K562 (cell line): ENCODE results near the gene SHISAL2A. TPM values are rescaled to one million over a fixed set of nuclear protein-coding genes. Genes with fewer than 3 reads are reported as not detected.

Experiments
- FOXP4 ChIP-seq: sonication (generic); formaldehyde crosslinking; IDR thresholded peaks from 2 replicates; pipeline ENCODE4 v1.8.0; 2022; ENCODE audit warnings: mild to moderate bottlenecking, missing genetic modification reagents, borderline replicate concordance
- FUS ChIP-seq: fragments of 200-400 bp; formaldehyde crosslinking; optimal IDR thresholded peaks from 2 replicates; pipeline ENCODE3; 2017; ENCODE audit warnings: low read depth, low read length
- HINFP ChIP-seq: fragments of 450-650 bp; conservative IDR thresholded peaks from 2 replicates; pipeline ENCODE4 v1.6.1; 2016; ENCODE audit warnings: missing genetic modification characterization, low read depth, mild to moderate bottlenecking, control low read depth, missing compliant biosample characterization
- ILK ChIP-seq: fragments of 450-650 bp; IDR thresholded peaks from 2 replicates; pipeline ENCODE4 v1.6.1; 2016; ENCODE audit warnings: missing genetic modification characterization, low read depth, mild to moderate bottlenecking, missing compliant biosample characterization, moderate library complexity, borderline replicate concordance
- MTA3 ChIP-seq: fragments of 450-650 bp; formaldehyde crosslinking; IDR thresholded peaks from 2 replicates; pipeline ENCODE4 v1.6.1; 2017; ENCODE audit warnings: mild to moderate bottlenecking, borderline replicate concordance
- RBM22 ChIP-seq: fragments of 200-400 bp; formaldehyde crosslinking; IDR thresholded peaks from 2 replicates; pipeline ENCODE4 v1.6.1; 2018; ENCODE audit warnings: low read length, low read depth; ENCODE audit not compliant: poor library complexity, severe bottlenecking
- RUNX1 ChIP-seq: sonication (generic); IDR thresholded peaks from 2 replicates; pipeline ENCODE4 v1.6.1; 2016; ENCODE audit warnings: antibody characterized with exemption, low read depth
- SAP30 ChIP-seq: fragments of 200-600 bp; sonication (generic); IDR thresholded peaks from 2 replicates; pipeline ENCODE4 v1.6.1; 2012; ENCODE audit warnings: borderline replicate concordance, low read depth, mild to moderate bottlenecking, moderate library complexity, low read length, control low read depth, inconsistent platforms; ENCODE audit not compliant: insufficient read depth, poor library complexity, severe bottlenecking
- SIN3B ChIP-seq: fragments of 450-650 bp; IDR thresholded peaks from 2 replicates; pipeline ENCODE4 v1.6.1; 2017; ENCODE audit warnings: low read depth, mild to moderate bottlenecking, moderate library complexity
- TFAP4 ChIP-seq: sonication (generic); formaldehyde crosslinking; IDR thresholded peaks from 2 replicates; pipeline ENCODE4 v1.8.0; 2022; ENCODE audit warnings: missing genetic modification reagents, mild to moderate bottlenecking, moderate library complexity, borderline replicate concordance
- ZNF77 ChIP-seq: fragments of 250-450 bp; sonication (Bioruptor Pico); IDR thresholded peaks from 2 replicates; pipeline ENCODE4 v1.5.0; 2020
- polyA plus RNA-seq, 8 experiments: library from polyadenylated mRNA; depleted of rRNA in 4 of 8; stranded (reverse) in 5 of 8; unstranded in 3 of 8; fragments of >200 nt; fragmentation: Nextera tagmentation in 2 of 8; fragmentation: Illumina TruSeq in 1 of 8; extraction: Ambion mirVana in 2 of 8; extraction: Trizol in 1 of 8; gene quantifications; 2 replicates each; pipeline versions ENCODE4 v1.2.1 to v1.2.3, GENCODE V29; 2011 to 2014; ENCODE audit warnings: inconsistent platforms in 1 of 8, missing spikeins in 1 of 8
- total RNA-seq, 7 experiments: library from RNA; depleted of rRNA in 6 of 7; stranded (reverse); fragments of >200 nt in 6 of 7; fragmentation: Illumina TruSeq in 2 of 7; extraction: Trizol in 2 of 7; gene quantifications; 2 replicates each; pipeline versions ENCODE4 v1.2.1 to v1.2.3, GENCODE V29; 2011 to 2021; ENCODE audit warnings: low replicate concordance in 1 of 7
- TF ChIP-seq, protein P1 (sequence below): fragments of 250-450 bp; sonication (Bioruptor Pico); IDR thresholded peaks from 2 replicates; pipeline ENCODE4 v1.4.0; 2020
- TF ChIP-seq, protein P2 (sequence below): fragments of 450-650 bp; formaldehyde crosslinking; IDR thresholded peaks from 2 replicates; pipeline ENCODE4 v1.4.0; 2022; ENCODE audit warnings: missing genetic modification characterization

SHISAL2A gene
- total and polyA plus RNA-seq, 9 of the 15 experiments (the other 6 are each of a cell fraction or from before 2014, with no cell fraction given), result 0.11 TPM; not detected in 8

GRCh38 chr1:52697795-52698674, 65.1 kb downstream of the SHISAL2A start, which contains the start of gene COA7 (continued):
- TF ChIP-seq, protein P1, sequence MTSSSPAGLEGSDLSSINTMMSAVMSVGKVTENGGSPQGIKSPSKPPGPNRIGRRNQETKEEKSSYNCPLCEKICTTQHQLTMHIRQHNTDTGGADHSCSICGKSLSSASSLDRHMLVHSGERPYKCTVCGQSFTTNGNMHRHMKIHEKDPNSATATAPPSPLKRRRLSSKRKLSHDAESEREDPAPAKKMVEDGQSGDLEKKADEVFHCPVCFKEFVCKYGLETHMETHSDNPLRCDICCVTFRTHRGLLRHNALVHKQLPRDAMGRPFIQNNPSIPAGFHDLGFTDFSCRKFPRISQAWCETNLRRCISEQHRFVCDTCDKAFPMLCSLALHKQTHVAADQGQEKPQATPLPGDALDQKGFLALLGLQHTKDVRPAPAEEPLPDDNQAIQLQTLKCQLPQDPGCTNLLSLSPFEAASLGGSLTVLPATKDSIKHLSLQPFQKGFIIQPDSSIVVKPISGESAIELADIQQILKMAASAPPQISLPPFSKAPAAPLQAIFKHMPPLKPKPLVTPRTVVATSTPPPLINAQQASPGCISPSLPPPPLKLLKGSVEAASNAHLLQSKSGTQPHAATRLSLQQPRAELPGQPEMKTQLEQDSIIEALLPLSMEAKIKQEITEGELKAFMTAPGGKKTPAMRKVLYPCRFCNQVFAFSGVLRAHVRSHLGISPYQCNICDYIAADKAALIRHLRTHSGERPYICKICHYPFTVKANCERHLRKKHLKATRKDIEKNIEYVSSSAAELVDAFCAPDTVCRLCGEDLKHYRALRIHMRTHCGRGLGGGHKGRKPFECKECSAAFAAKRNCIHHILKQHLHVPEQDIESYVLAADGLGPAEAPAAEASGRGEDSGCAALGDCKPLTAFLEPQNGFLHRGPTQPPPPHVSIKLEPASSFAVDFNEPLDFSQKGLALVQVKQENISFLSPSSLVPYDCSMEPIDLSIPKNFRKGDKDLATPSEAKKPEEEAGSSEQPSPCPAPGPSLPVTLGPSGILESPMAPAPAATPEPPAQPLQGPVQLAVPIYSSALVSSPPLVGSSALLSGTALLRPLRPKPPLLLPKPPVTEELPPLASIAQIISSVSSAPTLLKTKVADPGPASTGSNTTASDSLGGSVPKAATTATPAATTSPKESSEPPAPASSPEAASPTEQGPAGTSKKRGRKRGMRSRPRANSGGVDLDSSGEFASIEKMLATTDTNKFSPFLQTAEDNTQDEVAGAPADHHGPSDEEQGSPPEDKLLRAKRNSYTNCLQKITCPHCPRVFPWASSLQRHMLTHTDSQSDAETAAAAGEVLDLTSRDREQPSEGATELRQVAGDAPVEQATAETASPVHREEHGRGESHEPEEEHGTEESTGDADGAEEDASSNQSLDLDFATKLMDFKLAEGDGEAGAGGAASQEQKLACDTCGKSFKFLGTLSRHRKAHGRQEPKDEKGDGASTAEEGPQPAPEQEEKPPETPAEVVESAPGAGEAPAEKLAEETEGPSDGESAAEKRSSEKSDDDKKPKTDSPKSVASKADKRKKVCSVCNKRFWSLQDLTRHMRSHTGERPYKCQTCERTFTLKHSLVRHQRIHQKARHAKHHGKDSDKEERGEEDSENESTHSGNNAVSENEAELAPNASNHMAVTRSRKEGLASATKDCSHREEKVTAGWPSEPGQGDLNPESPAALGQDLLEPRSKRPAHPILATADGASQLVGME, result no peak
- TF ChIP-seq FUS (no peak), MTA3 (peak; percentile 66; the same call in 1 of the 2 replicates), ILK (tag) (no peak), FOXP4 (no peak; the same call in 1 of the 2 replicates), TFAP4 (CRISPR knock-in tag) (peak; percentile 80; the same call in 1 of the 2 replicates), RUNX1 (no peak), HINFP (no peak), RBM22 (peak; percentile 71), SAP30 (peak; percentile 85), ZNF77 (CRISPR knock-in tag) (no peak), SIN3B (peak; percentile 72)
- TF ChIP-seq, protein P2, sequence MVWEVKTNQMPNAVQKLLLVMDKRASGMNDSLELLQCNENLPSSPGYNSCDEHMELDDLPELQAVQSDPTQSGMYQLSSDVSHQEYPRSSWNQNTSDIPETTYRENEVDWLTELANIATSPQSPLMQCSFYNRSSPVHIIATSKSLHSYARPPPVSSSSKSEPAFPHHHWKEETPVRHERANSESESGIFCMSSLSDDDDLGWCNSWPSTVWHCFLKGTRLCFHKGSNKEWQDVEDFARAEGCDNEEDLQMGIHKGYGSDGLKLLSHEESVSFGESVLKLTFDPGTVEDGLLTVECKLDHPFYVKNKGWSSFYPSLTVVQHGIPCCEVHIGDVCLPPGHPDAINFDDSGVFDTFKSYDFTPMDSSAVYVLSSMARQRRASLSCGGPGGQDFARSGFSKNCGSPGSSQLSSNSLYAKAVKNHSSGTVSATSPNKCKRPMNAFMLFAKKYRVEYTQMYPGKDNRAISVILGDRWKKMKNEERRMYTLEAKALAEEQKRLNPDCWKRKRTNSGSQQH (CRISPR knock-in tag), result 0 out of 2 replicates have a peak, but pooled peaks have one; percentile 9
